PC-9 (cell line): ENCODE data around the gene KCNH6. TPM values are rescaled to one million over a fixed set of nuclear protein-coding genes. Genes with fewer than 3 reads are reported as not detected.

Experiments
- BruUV-seq: library from RNA; stranded (reverse); fragments of 400-500 nt; replicated peaks from 2 replicates; lab custom pipeline; 2021; lab: Mats Ljungman, UMichigan
- CTCF ChIA-PET: fragments of 300-600 bp; sonication (Branson Sonifier 250); formaldehyde crosslinking; loops from one replicate; lab custom pipeline; 2022; ENCODE audit warnings: antibody characterized with exemption; lab: Charles Lee
- POLR2A ChIA-PET: fragments of 300-600 bp; sonication (Branson Sonifier 250); formaldehyde crosslinking; loops from one replicate; lab custom pipeline; 2022; ENCODE audit warnings: antibody characterized with exemption; ENCODE audit not compliant: unreplicated experiment; lab: Charles Lee
- DNase-seq, 2 experiments: peaks; one replicate each; pipeline versions ENCODE4 v3.0.0 to v3.0.0-alpha.2; 2015 to 2022; ENCODE audit warnings: mixed read lengths in 1 of 2
- H2AFZ ChIP-seq: fragments of 200-600 bp; sonication (generic); 2 replicates; pipeline ENCODE4 v1.8.1; 2017; ENCODE audit warnings: antibody characterized with exemption
- H3F3A ChIP-seq: fragments of 200-600 bp; sonication (generic); 2 replicates; pipeline ENCODE4 v1.8.1; 2017; ENCODE audit warnings: antibody characterized with exemption, mild to moderate bottlenecking, low read depth; ENCODE audit not compliant: insufficient read depth
- H3K27ac ChIP-seq: fragments of 200-600 bp; sonication (generic); 2 replicates; pipeline ENCODE4 v1.6.1; 2016; ENCODE audit warnings: mixed run types
- H3K27me3 ChIP-seq: fragments of 200-600 bp; sonication (generic); 2 replicates; pipeline ENCODE4 v1.6.1; 2016; ENCODE audit warnings: low read depth, mixed run types; ENCODE audit not compliant: insufficient read depth
- H3K36me3 ChIP-seq: fragments of 200-600 bp; sonication (generic); 2 replicates; pipeline ENCODE4 v1.6.1; 2016; ENCODE audit warnings: low read depth, mixed run types
- H3K4me1 ChIP-seq: fragments of 200-600 bp; sonication (generic); replicated peaks from 2 replicates; pipeline ENCODE4 v1.6.1; 2016; ENCODE audit warnings: mixed run types; ENCODE audit not compliant: insufficient read depth
- H3K4me2 ChIP-seq: fragments of 200-600 bp; sonication (generic); 2 replicates; pipeline ENCODE4 v1.6.1; 2017; ENCODE audit warnings: mixed run types
- H3K4me3 ChIP-seq: fragments of 200-600 bp; sonication (generic); 2 replicates; pipeline ENCODE4 v1.6.1; 2016; ENCODE audit warnings: mixed run types
- H3K79me2 ChIP-seq: fragments of 200-600 bp; sonication (generic); 2 replicates; pipeline ENCODE4 v1.6.1; 2017; ENCODE audit warnings: low read depth, mixed run types
- H3K9me2 ChIP-seq: fragments of 200-600 bp; sonication (generic); 2 replicates; pipeline ENCODE4 v1.8.1; 2017; ENCODE audit warnings: mild to moderate bottlenecking; ENCODE audit not compliant: insufficient read depth
- H3K9me3 ChIP-seq: fragments of 200-600 bp; sonication (generic); 2 replicates; pipeline ENCODE4 v1.8.1; 2016; ENCODE audit warnings: low read depth; ENCODE audit not compliant: insufficient read depth
- H4K20me1 ChIP-seq: fragments of 200-600 bp; sonication (generic); 2 replicates; pipeline ENCODE4 v1.8.1; 2017; ENCODE audit not compliant: insufficient read depth
- CTCF ChIP-seq: fragments of 200-600 bp; sonication (generic); conservative IDR thresholded peaks from 2 replicates; pipeline ENCODE4 v1.6.1; 2017; ENCODE audit warnings: mixed run types, antibody characterized with exemption, mild to moderate bottlenecking, moderate library complexity
- EZH2 ChIP-seq: fragments of 200-600 bp; sonication (generic); IDR thresholded peaks from 2 replicates; pipeline ENCODE4 v1.8.0; 2017; ENCODE audit warnings: antibody characterized with exemption, low read depth
- intact Hi-C: fragments of 100-400 bp; cut with micrococcal nuclease; formaldehyde crosslinking; loops from one replicate; pipeline ENCODE4 v1.10.0; 2022; ENCODE audit not compliant: unreplicated experiment
- total RNA-seq: library from RNA; stranded (reverse); gene quantifications from 2 replicates; pipeline ENCODE4 v1.2.3, GENCODE V29; 2021

The KCNH6 gene
- total RNA-seq, 1 experiment from 2014 or later = not detected

- no peak overlapping the region for H3K4me3 ChIP-seq
- H3K36me3 ChIP-seq = no peaks in the 10 kb centered on the region
- H3K9me2 ChIP-seq = no peaks in the 10 kb centered on the region
- TF ChIP-seq CTCF (no peak), EZH2 (no peak)
- peaks cover 11% of the 10 kb centered on the region; the same call in 1 of the 2 replicates for H3K4me1 ChIP-seq
- H3K79me2 ChIP-seq = no peaks in the 10 kb centered on the region
- no peak overlapping the region for H2AFZ ChIP-seq
- POLR2A ChIA-PET = interaction anchor here (0.5 to 0.7 kb wide), 2 partner anchors 8 to 438 kb away, joined by 3 to 10 read pairs; no protein-coding TSS in a partner anchor
- DNase-seq = peak in 1 of 2 experiments; percentile 33
- H3F3A ChIP-seq = no peaks in the 10 kb centered on the region
- intact Hi-C loops = no loop called here
- H3K4me2 ChIP-seq = peak overlapping the region; percentile 34; the same call in 1 of the 2 replicates
- H4K20me1 ChIP-seq = no peaks in the 10 kb centered on the region
- no peaks in the 10 kb centered on the region for H3K27me3 ChIP-seq
- CTCF ChIA-PET = no interaction called here
- H3K9me3 ChIP-seq = no peaks in the 10 kb centered on the region
- no peak overlapping the region for H3K27ac ChIP-seq
- no TSS peak for BruUV-seq
Observed at GRCh38 chr17:63542942-63543821, 20.0 kb downstream of the KCNH6 start.

DNA sequence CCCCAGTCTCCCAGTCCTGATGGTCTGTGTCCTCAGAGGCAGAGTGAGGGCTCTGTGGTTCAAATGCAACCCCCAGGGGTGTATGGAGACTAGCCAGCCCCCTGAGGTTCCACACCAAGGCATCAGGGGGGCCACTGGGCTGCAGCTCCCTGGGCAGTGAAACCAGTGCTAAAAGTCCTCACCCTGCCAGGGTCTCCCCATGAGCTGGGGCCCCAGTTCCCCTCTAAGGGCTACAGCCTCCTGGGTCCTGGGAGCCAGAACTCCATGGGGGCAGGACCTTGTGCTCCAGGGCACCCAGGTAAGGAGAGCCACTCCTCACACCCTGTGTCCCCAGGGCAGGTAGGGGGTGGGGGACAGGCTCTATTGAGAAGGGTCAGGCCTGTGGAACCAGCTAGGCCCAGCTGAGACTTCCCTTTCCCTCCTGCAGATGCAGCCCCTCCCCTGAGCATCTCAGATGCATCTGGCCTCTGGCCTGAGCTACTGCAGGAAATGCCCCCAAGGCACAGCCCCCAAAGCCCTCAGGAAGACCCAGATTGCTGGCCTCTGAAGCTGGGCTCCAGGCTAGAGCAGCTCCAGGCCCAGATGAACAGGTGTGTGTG, 20.8 kb downstream of the KCNH6 start:
- ChIA-PET POLR2A (no interaction called here), CTCF (no interaction called here)
- no peak overlapping the region for H3K4me2 ChIP-seq
- no peak overlapping the region for H3K27ac ChIP-seq
- no peaks in the 10 kb centered on the region for H3K9me2 ChIP-seq
- no peak overlapping the region for H2AFZ ChIP-seq
- intact Hi-C loops = no loop called here
- H4K20me1 ChIP-seq = no peaks in the 10 kb centered on the region
- H3K9me3 ChIP-seq = no peaks in the 10 kb centered on the region
- H3K36me3 ChIP-seq = no peaks in the 10 kb centered on the region
- no peak overlapping the region for H3K4me3 ChIP-seq
- H3K4me1 ChIP-seq = peaks cover 13% of the 10 kb centered on the region; the same call in 1 of the 2 replicates
- no peaks in the 10 kb centered on the region for H3K27me3 ChIP-seq
- no peak for DNase-seq
- TF ChIP-seq CTCF = no peak
- TF ChIP-seq EZH2 = no peak
- H3F3A ChIP-seq = no peaks in the 10 kb centered on the region
- peaks cover 3% of the 10 kb centered on the region; the same call in 1 of the 2 replicates for H3K79me2 ChIP-seq
- no TSS peak for BruUV-seq

- Histone ChIP-seq H3K4me1 (peaks cover 21% of the 10 kb centered on the region; the same call in 1 of the 2 replicates), H3K9me2 (no peaks in the 10 kb centered on the region), H3K4me2 (no peak overlapping the region), H3K79me2 (peaks cover 7% of the 10 kb centered on the region; the same call in 1 of the 2 replicates), H4K20me1 (no peaks in the 10 kb centered on the region), H3K27me3 (no peaks in the 10 kb centered on the region), H3K4me3 (no peak overlapping the region), H2AFZ (no peak overlapping the region), H3K27ac (no peak overlapping the region), H3F3A (no peaks in the 10 kb centered on the region), H3K9me3 (no peaks in the 10 kb centered on the region), H3K36me3 (no peaks in the 10 kb centered on the region)
- no peak for DNase-seq
- ChIA-PET CTCF (interaction anchor here (0.5 kb wide), 1 partner anchor 117 kb away, joined by 3 read pairs; no protein-coding TSS in a partner anchor), POLR2A (no interaction called here)
- TF ChIP-seq EZH2 (no peak), CTCF (no peak)
- intact Hi-C loops = no loop called here
- BruUV-seq = no TSS peak
Observed at GRCh38 chr17:63544467-63545301, 21.5 kb downstream of the KCNH6 start.
